ENCODE measurements around the gene TAF15. TPM values are rescaled to one million over a fixed set of nuclear protein-coding genes. Genes with fewer than 3 reads are reported as not detected.

The TAF15 gene
- total RNA-seq, 1 donor from 2014 or later: 36.1 TPM

- no peak for TF ChIP-seq CTCF (IDR thresholded peaks at IDR 0.05; ENCODE audit: insufficient read depth, low read length, poor library complexity, severe bottlenecking)
- no peak overlapping the region for H3K4me3 ChIP-seq (ENCODE audit: low read depth, low read length)
- H3K27me3 ChIP-seq (ENCODE audit: control insufficient read depth, insufficient read depth, low read length): peaks cover 2% of the 10 kb centered on the region
- no peak for DNase-seq (ENCODE audit: low read depth)
- H3K36me3 ChIP-seq (ENCODE audit: control insufficient read depth, insufficient read depth, low read length): no peaks in the 10 kb centered on the region
Observed at GRCh38 chr17:35765086-35765710, 44.1 kb upstream of the TAF15 start.

- no peak for DNase-seq (ENCODE audit: low read depth)
- no peak for TF ChIP-seq CTCF (IDR thresholded peaks at IDR 0.05; ENCODE audit: insufficient read depth, low read length, poor library complexity, severe bottlenecking)
- H3K27me3 ChIP-seq (ENCODE audit: control insufficient read depth, insufficient read depth, low read length): peaks cover 4% of the 10 kb centered on the region
- H3K4me3 ChIP-seq (ENCODE audit: low read depth, low read length): no peak overlapping the region
- no peaks in the 10 kb centered on the region for H3K36me3 ChIP-seq (ENCODE audit: control insufficient read depth, insufficient read depth, low read length)
Observed at GRCh38 chr17:35765756-35766488, 43.4 kb upstream of the TAF15 start.

GRCh38 chr17:35766489-35766877 lies 42.8 kb upstream of the TAF15 start:
- Histone ChIP-seq H3K36me3 (ENCODE audit: control insufficient read depth, insufficient read depth, low read length) (no peaks in the 10 kb centered on the region), H3K27me3 (ENCODE audit: control insufficient read depth, insufficient read depth, low read length) (peaks cover 4% of the 10 kb centered on the region), H3K4me3 (ENCODE audit: low read depth, low read length) (no peak overlapping the region)
- no peak for DNase-seq (ENCODE audit: low read depth)
- TF ChIP-seq CTCF (IDR thresholded peaks at IDR 0.05; ENCODE audit: insufficient read depth, low read length, poor library complexity, severe bottlenecking): no peak

- no peaks in the 10 kb centered on the region for H3K36me3 ChIP-seq (ENCODE audit: control insufficient read depth, insufficient read depth, low read length)
- no peak for DNase-seq (ENCODE audit: low read depth)
- no peak overlapping the region for H3K4me3 ChIP-seq (ENCODE audit: low read depth, low read length)
- peak; percentile 62 for TF ChIP-seq CTCF (IDR thresholded peaks at IDR 0.05; ENCODE audit: insufficient read depth, low read length, poor library complexity, severe bottlenecking)
- H3K27me3 ChIP-seq (ENCODE audit: control insufficient read depth, insufficient read depth, low read length): peaks cover 7% of the 10 kb centered on the region
Observed at GRCh38 chr17:35766903-35767510, 42.3 kb upstream of the TAF15 start.

GRCh38 chr17:35768797-35769196 lies 40.5 kb upstream of the TAF15 start:
- H3K27me3 ChIP-seq (ENCODE audit: control insufficient read depth, insufficient read depth, low read length): peaks cover 17% of the 10 kb centered on the region
- no peak for TF ChIP-seq CTCF (IDR thresholded peaks at IDR 0.05; ENCODE audit: insufficient read depth, low read length, poor library complexity, severe bottlenecking)
- no peak for DNase-seq (ENCODE audit: low read depth)
- no peak overlapping the region for H3K4me3 ChIP-seq (ENCODE audit: low read depth, low read length)
- no peaks in the 10 kb centered on the region for H3K36me3 ChIP-seq (ENCODE audit: control insufficient read depth, insufficient read depth, low read length)
